Measurements from ENCODE around the gene NDUFS6. TPM values are rescaled to one million over a fixed set of nuclear protein-coding genes. Genes with fewer than 3 reads are reported as not detected.

The NDUFS6 gene
- total RNA-seq, 1 donor from 2014 or later = 69.2 TPM

- no peak for DNase-seq (ENCODE audit: low read depth)
- Histone ChIP-seq H3K4me3 (ENCODE audit: low read depth, low read length) (no peak overlapping the region), H3K27me3 (ENCODE audit: control insufficient read depth, insufficient read depth, low read length) (peaks cover 27% of the 10 kb centered on the region), H3K36me3 (ENCODE audit: control insufficient read depth, insufficient read depth, low read length) (no peaks in the 10 kb centered on the region)
- TF ChIP-seq CTCF (IDR thresholded peaks at IDR 0.05; ENCODE audit: insufficient read depth, low read length, poor library complexity, severe bottlenecking) = no peak
Observed at GRCh38 chr5:1834721-1835429, 33.7 kb downstream of the NDUFS6 start.

- no peak for DNase-seq (ENCODE audit: low read depth)
- no peak for TF ChIP-seq CTCF (IDR thresholded peaks at IDR 0.05; ENCODE audit: insufficient read depth, low read length, poor library complexity, severe bottlenecking)
- Histone ChIP-seq H3K36me3 (ENCODE audit: control insufficient read depth, insufficient read depth, low read length) (no peaks in the 10 kb centered on the region), H3K27me3 (ENCODE audit: control insufficient read depth, insufficient read depth, low read length) (peaks cover 32% of the 10 kb centered on the region), H3K4me3 (ENCODE audit: low read depth, low read length) (no peak overlapping the region)
Observed at GRCh38 chr5:1835431-1835830, 34.2 kb downstream of the NDUFS6 start.

GRCh38 chr5:1836176-1836890 lies 35.1 kb downstream of the NDUFS6 start:
- Histone ChIP-seq H3K27me3 (ENCODE audit: control insufficient read depth, insufficient read depth, low read length) (peaks cover 40% of the 10 kb centered on the region), H3K4me3 (ENCODE audit: low read depth, low read length) (no peak overlapping the region), H3K36me3 (ENCODE audit: control insufficient read depth, insufficient read depth, low read length) (no peaks in the 10 kb centered on the region)
- DNase-seq (ENCODE audit: low read depth) = no peak
- no peak for TF ChIP-seq CTCF (IDR thresholded peaks at IDR 0.05; ENCODE audit: insufficient read depth, low read length, poor library complexity, severe bottlenecking)

- TF ChIP-seq CTCF (IDR thresholded peaks at IDR 0.05; ENCODE audit: insufficient read depth, low read length, poor library complexity, severe bottlenecking) = no peak
- Histone ChIP-seq H3K27me3 (ENCODE audit: control insufficient read depth, insufficient read depth, low read length) (peaks cover 37% of the 10 kb centered on the region), H3K4me3 (ENCODE audit: low read depth, low read length) (no peak overlapping the region), H3K36me3 (ENCODE audit: control insufficient read depth, insufficient read depth, low read length) (no peaks in the 10 kb centered on the region)
- DNase-seq (ENCODE audit: low read depth) = no peak
Observed at GRCh38 chr5:1836891-1837880, 36.0 kb downstream of the NDUFS6 start.

GRCh38 chr5:1838013-1838412 lies 36.8 kb downstream of the NDUFS6 start:
- no peaks in the 10 kb centered on the region for H3K36me3 ChIP-seq (ENCODE audit: control insufficient read depth, insufficient read depth, low read length)
- H3K4me3 ChIP-seq (ENCODE audit: low read depth, low read length) = no peak overlapping the region
- TF ChIP-seq CTCF (IDR thresholded peaks at IDR 0.05; ENCODE audit: insufficient read depth, low read length, poor library complexity, severe bottlenecking) = no peak
- H3K27me3 ChIP-seq (ENCODE audit: control insufficient read depth, insufficient read depth, low read length) = peaks cover 32% of the 10 kb centered on the region
- DNase-seq (ENCODE audit: low read depth) = no peak
